Osteocyte (in vitro differentiated cells): ENCODE results near the gene ASTN2. TPM values are rescaled to one million over a fixed set of nuclear protein-coding genes. Genes with fewer than 3 reads are reported as not detected.

Experiments
- DNase-seq: peaks from one replicate; pipeline ENCODE4 v3.0.0; 2021; ENCODE audit warnings: mixed read lengths; ENCODE audit not compliant: unreplicated experiment; ENCODE audit errors: extremely low spot score
- H3K27ac Mint-ChIP-seq: one replicate; pipeline ENCODE4 v1.8.0; 2021; ENCODE audit warnings: mild to moderate bottlenecking, mixed read lengths; ENCODE audit not compliant: unreplicated experiment
- H3K27me3 Mint-ChIP-seq: one replicate; pipeline ENCODE4 v1.8.0; 2021; ENCODE audit warnings: mixed read lengths; ENCODE audit not compliant: unreplicated experiment
- H3K36me3 Mint-ChIP-seq: one replicate; pipeline ENCODE4 v1.8.0; 2021; ENCODE audit warnings: mixed read lengths; ENCODE audit not compliant: unreplicated experiment
- H3K4me1 Mint-ChIP-seq: one replicate; pipeline ENCODE4 v1.8.0; 2021; ENCODE audit warnings: mixed read lengths; ENCODE audit not compliant: unreplicated experiment
- H3K4me3 Mint-ChIP-seq: one replicate; pipeline ENCODE4 v1.8.0; 2021; ENCODE audit warnings: mild to moderate bottlenecking, moderate library complexity, mixed read lengths; ENCODE audit not compliant: unreplicated experiment
- H3K9me3 Mint-ChIP-seq: one replicate; pipeline ENCODE4 v1.8.0; 2021; ENCODE audit warnings: mixed read lengths; ENCODE audit not compliant: unreplicated experiment
- CTCF ChIP-seq: fragments of 200-600 bp; sonication (generic); IDR thresholded peaks from 2 replicates; pipeline ENCODE4 v1.5.0; 2021; ENCODE audit warnings: antibody characterized with exemption, mild to moderate bottlenecking, moderate library complexity
- total RNA-seq: library from RNA; stranded (reverse); gene quantifications from 2 replicates; pipeline ENCODE4 v1.2.1, GENCODE V29; 2021

Gene ASTN2
- total RNA-seq, 1 donor from 2014 or later: 2.3 TPM

GRCh38 chr9:116378873-116379272 is 1036.0 kb downstream of the ASTN2 start:
- Mint-ChIP-seq H3K4me1 (peaks cover 65% of the 10 kb centered on the region), H3K9me3 (no peaks in the 10 kb centered on the region), H3K36me3 (peaks cover 74% of the 10 kb centered on the region), H3K27ac (no peak overlapping the region), H3K27me3 (no peaks in the 10 kb centered on the region), H3K4me3 (no peak overlapping the region)
- TF ChIP-seq CTCF: no peak
- no peak for DNase-seq

DNA sequence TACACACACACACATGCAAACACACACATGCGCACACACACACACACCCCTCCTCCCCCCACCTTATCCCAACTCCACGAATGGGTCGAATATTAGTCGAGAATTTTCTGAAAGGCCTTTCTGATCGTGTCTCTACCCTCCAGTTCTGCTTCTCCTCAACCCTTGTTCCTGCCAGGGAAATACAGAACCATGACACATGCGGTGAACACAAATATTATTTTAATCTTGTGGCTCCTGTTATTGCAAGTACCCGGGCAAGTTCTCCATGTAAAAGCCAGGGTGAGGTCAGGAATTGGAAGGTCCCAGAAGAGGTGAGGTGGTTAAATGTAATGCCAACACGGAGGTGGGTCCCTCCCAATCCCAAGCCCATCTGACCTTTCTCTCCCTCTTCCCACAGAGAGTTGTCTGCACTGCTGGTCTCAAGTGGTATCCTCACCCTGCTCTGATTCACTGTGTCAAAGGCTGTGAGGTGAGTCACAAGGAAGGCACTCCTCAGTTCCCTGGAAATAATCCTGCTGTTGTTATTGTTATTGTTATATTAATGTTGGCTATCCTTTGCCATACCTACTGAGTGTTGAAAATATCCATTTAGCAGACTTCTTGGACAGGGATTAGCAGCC is 1037.6 kb downstream of the ASTN2 start:
- TF ChIP-seq CTCF: no peak
- no peak for DNase-seq
- Mint-ChIP-seq H3K36me3 (peaks cover 74% of the 10 kb centered on the region), H3K4me1 (peaks cover 54% of the 10 kb centered on the region), H3K9me3 (no peaks in the 10 kb centered on the region), H3K4me3 (no peak overlapping the region), H3K27me3 (no peaks in the 10 kb centered on the region), H3K27ac (peak overlapping the region; percentile 49)
